HG02840 (cell line): ENCODE data around the gene MOV10L1.
"Not testable (repeated sequence)": the region's sequence is repeated elsewhere in the genome, so short reads cannot be mapped to it uniquely, and the experiment has no call there.

Experiments
- ATAC-seq: cut with Tn5 transposase; IDR thresholded peaks from one replicate; pipeline ENCODE4 v1.9.1; 2021; ENCODE audit warnings: mild to moderate bottlenecking, moderate library complexity, moderate number of reproducible peaks; ENCODE audit not compliant: unreplicated experiment, low FRiP score

The MOV10L1 gene

DNA sequence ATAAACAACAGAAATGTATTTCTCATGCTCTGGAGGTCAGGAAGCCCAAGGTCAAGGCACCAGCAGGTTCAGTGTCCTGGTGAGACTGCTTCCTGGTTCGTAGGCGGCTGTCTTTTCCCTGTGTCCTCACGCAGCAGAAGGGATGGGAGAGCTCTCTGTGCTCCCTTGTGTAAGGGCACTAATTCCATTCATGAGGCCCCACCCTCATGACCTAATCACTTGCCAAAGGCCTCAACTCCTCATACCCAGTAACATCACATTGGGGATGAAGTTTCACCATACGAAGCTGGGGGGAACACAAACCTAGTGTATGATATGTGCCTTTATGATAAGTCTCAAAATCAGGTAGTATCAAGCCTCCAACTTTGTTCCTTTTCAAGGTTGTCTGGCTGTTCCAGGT, 42.1 kb downstream of the MOV10L1 start:
- ATAC-seq, result no peak

DNA sequence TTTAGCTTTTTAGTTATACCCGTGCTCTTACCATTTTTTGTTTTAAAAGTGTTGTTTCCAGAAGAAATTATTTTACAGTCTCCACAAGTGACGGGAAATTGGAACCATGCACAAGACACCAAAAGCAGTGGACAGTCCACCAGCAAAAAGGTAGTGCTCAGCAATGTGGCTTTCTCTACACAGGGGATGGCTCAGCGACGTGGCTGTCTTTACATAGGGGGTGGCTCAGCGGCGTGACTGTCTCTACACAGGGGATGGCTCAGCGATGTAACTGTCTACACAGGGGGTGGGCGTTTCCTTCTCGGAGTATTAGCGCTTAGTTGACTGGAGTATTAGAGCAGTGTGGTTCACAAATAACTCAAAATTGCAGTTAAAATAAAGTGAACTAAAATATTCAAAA, 44.7 kb downstream of the MOV10L1 start:
- no peak for ATAC-seq

DNA sequence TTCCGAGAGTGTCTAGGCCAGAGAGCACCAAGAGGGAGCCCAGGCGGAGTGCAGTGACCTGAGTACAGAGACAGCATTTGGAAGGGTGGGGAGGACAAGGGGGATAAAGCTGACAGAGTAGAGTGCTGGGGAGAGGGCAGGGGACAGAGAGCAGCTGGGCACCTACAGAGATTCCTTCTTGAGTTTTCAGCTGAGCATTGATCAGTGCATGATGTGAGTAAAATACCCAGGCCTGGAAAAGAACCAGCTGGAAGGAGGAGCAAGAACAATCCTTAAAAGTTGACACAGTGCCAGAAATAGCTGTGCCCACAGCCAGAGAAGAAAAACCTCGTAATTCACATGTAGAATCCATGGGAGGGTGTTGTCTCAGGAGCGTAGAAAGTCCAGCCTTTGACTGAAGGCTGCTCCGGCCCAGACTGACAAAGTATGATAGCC, 46.8 kb downstream of the MOV10L1 start:
- no peak for ATAC-seq

DNA sequence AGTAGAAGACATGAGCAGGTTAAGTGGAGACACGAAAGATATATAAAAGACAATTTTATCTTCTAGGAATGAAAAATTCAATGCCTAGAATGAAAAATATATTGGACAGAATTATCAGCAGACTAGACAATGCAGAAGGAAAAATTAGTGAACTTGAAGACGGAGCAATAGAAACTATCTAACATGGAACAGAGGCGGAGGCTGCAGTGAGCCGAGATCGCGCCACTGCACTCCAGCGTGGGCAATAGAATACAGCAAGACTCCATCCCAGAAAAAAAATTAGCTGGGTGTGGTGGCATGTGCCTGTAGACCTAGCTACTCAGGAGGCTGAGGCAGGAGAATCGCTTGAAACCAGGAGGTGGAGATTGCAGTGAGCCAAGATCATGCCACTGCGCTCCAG, 47.5 kb downstream of the MOV10L1 start:
- ATAC-seq, result not testable (repeated sequence)

DNA sequence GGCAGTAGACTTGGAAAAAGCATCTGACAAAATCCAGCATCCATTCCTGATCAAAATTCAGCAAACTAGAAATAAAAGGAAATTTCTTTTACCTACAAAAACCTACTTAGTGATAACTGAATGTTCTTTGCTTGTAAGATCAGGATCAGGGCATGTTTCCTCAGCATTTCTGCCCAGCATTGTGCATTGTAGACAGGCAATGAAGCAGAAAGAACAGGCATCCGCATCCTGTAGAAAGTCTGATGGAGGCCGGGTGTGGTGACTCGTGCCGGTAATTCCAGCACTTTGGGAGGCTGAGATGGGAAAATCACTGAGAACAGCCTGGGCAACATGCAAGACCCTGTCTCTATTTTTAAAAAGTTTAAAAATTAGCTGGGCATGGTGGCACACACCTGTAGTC, 48.2 kb downstream of the MOV10L1 start:
- no peak for ATAC-seq

DNA sequence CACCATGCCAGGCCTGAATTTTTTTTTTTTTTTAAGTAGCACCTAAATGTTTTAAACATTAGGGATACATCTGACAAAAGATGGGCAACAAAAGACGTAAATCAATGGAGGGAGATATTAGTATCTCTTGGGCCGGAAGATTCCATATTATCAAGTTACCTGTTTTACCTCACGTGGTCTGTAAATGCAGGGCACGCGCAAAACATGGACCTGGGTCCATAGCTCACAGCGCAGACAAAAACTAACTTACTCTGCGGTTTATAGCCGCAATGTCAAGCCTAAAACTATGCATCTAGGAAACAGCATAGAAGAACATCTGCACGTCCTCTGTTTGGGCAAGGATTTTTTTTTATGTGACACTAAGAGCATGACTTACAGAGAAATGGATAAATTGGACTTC, 49.2 kb downstream of the MOV10L1 start:
- ATAC-seq, result no peak

DNA sequence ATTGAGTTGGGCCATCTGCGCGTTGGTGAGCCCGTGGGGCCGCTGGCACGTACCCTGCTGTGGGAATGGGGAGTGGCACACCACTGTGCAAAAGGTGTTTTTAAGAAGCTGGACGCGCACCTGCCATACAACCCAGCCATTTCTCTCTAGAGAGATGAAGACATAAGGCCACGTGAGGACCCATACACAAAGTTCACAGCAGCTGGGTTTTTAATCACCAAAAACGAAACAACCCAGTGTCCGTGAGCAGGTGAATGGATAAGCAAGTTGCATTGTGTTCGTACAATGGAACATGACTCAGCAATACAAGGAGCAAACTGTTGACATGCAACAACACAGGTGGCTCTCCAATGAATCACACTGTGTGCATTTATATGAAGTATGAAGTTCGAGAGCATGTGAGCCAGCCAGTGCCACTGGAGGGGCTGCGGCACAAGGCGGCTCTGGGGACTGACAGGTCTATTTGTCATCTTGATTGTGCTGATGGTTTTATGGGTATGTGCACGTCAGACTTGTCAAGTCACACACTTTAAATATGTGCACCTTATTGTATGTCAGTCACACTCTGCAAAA, 50.1 kb downstream of the MOV10L1 start:
- no peak for ATAC-seq

DNA sequence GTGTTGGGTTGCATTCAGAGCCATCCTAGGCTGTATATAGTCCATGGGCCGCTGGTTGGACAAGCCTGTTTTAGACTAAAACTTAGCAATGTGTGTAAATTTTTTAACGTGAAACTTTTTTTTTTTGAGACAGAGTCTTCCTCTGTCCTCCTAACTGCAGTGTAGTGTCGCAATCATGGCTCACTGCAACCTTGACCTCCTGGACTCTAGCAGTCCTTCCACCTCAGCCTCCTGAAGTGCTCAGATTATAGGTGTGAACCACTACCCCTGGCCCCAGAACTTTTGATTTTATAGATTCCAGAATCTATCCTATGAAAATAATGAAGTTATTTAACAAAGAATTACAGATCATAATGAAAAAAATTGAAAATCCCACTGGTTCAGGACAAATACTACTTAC, 50.8 kb downstream of the MOV10L1 start:
- ATAC-seq, result no peak

DNA sequence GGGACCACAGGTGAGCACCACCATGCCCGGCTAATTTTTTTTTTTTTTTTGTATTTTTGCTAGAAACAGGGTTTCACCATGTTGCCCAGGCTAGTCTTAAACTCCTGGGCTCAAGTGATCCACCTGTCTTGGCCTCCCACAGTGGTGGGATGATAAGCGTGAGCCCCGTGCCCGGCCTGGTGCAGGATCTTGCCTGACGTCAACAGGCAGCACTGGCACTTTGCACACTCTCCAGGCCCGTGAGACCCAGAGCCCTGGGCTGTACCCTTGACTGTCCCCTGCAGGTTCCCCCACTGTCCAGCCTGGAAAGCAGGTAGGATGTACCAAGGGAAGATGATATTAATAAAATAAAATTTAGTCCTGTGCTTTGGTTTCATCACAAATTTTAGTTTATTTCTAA, 51.7 kb downstream of the MOV10L1 start:
- ATAC-seq, result no peak

DNA sequence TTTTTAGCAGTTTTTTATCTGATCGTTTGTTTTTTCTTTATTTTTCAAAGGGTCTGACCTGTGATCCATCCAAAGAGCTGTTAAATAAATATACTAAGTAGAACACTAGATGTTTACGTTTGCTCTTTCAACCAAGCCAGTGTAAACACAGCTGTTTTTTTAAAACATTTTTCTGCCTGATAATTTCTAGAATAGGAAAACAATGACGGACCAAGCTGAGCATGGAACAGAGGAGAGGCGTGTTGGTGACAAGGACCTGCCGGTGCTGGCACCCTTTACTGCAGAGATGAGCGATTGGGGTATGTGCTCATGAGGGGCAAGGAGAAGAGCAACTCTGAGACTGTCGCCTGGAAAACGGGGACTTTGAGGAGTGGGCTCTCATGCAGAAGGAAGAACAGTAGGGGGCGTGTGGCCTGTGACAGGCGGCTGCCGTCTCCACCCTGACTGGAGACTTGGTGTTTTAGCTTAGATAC, 52.1 kb downstream of the MOV10L1 start:
- no peak for ATAC-seq

DNA sequence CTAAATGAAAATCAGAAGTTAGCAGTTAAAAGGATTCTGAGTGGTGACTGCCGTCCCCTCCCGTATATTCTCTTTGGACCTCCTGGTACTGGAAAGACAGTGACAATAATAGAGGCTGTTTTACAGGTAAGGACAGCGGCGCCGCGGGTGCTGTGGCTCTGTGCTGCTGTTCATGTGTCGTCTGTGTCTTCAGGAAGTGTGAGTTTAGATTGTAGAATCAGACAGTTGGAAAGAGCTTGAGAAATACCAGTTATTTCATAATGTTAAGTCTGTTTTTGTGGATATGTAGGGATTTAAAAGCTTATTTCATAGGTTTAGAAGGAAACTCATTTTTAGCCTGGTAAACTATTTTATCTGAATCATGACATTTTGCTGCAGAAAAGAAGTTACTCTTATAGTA, 53.3 kb downstream of the MOV10L1 start:
- no peak for ATAC-seq

DNA sequence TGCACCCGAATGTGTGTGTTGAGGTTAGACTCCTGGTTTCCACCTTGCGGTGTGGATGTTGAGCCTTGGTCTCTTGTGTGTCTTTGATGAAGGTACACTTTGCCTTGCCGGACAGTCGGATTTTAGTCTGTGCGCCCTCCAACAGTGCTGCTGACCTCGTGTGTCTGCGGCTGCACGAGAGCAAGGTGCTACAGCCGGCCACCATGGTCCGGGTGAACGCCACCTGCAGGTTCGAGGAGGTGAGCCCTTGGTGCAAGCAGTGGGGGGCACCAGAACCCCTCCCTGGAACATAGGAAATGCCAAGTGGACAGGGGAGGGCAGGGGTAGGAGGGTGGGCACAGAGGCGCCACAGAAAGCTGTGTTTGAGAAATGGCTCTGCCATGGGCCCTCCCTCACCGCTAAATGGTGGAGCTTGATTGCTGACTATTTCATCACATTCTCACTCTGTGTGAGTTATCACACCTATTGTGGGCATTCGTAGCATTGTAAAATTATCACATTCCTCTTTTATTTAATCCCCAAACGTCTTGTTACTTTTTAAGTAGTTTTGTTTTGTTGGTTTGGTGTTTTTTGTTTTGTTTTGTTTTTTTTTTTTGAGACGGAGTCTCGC, 54.3 kb downstream of the MOV10L1 start:
- no peak for ATAC-seq

DNA sequence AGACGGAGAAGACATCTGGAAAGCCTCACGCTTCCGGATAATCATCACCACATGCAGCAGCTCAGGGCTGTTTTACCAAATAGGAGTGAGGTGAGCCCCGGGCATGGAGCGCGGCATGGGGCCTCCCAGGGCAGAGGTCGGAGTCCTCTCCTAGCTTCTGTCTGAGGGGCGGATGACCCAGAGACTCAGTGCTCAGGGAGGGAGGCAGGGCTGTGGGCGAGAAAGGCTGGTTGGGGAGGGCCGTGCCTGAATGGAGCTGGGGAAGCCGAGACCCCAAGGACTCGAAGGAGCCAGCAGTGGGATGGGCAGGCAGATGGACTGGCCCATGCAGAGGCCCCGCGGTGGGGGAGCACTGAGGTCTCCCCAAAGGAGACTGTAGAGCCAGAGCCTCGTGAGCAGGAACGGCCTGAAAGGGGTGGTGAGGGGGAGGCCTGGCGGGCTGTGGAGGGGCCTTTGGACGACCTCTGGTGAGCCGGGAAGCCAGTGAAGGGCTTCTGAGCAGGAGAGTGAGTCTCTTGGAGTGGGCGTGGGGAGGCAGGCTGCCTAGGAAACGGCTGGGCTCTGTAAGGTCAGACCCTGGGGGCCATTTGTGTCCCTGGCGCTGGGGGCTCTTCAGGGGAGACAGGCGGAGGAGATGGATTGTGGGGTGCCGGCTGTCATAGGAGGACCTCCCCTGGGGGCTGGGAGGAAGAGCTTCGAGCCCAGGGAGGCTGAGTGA, 56.1 kb downstream of the MOV10L1 start:
- ATAC-seq, result no peak

DNA sequence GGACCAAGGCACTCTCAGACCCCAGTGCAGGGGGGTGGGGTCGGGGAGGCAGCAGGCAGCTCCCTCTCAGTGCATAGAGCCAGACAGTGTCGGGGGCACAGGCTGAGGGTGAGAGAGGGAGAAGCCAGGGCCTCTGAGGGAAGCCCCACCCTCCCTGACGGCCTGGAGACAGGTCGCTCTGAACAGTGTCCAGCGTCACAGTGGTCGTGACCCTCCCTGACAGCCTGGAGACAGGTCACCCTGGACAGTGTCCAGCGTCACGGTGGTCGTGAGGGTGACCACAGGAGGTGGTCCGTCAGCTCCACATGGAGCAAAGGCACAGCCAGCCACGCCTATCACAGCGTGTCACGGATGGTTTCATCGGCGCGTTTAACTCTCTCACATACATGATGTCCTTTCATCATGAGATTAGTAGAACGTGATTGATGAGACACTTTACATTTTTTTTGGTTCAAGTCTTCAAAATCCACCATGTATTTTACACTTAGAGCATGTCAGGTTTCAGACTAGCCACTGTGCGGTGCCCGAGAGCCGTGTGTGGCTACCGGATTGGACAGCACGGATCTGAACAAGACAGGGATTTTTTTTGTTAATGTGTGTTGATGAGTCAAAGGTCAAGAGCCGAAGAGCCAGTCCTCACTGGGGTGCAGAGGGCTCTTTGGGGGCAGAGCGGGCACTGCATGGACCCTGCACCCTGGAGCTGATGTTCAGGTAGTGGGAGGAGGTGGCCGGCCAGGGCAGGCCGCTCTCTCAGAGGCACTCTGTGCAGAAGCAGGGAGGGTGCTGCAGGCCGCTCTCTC, 56.8 kb downstream of the MOV10L1 start:
- no peak for ATAC-seq

DNA sequence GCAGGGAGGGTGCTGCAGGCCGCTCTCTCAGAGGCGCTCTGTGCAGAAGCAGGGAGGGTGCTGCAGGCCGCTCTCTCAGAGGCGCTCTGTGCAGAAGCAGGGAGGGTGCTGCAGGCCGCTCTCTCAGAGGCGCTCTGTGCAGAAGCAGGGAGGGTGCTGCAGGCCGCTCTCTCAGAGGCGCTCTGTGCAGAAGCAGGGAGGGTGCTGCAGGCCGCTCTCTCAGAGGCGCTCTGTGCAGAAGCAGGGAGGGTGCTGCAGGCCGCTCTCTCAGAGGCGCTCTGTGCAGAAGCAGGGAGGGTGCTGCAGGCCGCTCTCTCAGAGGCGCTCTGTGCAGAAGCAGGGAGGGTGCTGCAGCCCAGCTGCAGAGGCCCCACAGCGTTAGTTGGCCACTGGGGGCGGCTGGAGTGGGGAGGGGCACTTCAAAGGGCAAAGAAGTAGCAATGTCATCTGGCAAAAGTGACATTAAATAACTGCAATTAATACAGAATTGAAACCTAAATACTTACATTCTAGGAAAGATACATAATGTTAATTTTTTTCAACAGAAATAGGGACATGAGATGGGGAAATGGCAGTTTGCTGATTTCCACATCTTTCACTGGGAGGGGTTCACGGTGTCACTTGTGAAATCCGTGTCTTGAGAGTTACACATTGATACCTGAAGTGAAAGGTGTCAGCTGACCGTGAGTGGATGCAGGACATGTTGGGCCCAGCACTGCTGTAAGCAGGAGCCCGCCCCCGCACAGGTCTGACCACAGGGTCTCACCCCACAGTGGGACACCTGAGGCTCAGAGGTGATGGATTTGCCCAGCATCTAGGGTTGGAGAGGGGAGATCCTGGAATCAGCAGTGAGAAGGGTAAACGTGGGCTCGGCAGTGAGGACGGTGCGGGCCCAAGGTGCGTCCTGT, 57.7 kb downstream of the MOV10L1 start:
- not testable (repeated sequence) for ATAC-seq

DNA sequence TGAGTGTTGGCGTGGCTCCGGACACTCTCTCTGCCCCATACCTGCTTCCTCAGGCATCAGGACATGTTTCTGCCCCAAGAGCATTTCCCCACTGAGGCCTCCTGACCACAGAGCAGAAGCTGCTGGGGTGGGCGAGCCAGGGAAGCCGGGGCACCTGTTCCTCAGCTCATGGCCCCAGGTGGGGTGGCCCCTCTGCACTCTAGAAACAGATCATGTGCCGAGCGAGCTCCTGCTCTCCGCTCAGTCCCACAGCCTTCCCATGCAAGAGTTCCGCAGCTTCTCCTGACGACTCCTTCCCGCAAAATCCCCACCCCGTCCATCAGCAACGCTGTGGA, 58.3 kb downstream of the MOV10L1 start:
- ATAC-seq, result no peak

DNA sequence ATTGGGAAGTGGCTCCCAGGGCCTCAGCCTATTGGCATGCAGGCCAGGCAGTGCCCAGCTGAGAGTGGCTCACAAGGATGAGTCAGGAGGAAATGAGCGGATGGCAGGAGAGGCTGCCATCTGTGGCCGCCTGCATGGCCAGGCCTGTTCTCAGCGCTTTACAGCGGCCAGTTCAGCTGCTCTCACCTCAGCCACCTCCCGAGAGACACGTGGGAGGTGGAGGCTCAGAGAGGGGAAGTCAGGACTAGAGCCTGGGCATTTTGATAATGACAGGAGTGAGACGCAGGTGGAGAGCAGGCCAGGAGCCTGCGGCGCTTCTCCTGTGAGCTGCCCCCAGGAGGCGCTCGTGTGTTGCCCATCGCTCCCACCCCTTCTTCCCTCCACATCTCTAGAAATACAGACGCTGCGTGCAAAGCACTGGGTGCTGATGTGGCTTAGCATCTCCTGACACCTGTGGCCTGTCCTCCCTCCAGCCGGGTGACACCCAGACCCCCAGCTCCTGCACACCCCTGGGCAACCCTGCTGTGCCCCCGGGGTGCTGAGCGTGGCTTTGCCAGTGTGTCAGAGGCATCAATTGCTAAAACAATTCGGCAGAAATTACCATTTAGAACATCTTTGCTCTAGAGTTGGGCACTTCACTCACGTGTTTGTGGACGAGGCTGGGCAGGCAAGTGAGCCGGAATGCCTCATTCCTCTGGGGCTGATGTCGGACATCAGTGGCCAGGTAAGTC, 59.4 kb downstream of the MOV10L1 start:
- ATAC-seq, result no peak

DNA sequence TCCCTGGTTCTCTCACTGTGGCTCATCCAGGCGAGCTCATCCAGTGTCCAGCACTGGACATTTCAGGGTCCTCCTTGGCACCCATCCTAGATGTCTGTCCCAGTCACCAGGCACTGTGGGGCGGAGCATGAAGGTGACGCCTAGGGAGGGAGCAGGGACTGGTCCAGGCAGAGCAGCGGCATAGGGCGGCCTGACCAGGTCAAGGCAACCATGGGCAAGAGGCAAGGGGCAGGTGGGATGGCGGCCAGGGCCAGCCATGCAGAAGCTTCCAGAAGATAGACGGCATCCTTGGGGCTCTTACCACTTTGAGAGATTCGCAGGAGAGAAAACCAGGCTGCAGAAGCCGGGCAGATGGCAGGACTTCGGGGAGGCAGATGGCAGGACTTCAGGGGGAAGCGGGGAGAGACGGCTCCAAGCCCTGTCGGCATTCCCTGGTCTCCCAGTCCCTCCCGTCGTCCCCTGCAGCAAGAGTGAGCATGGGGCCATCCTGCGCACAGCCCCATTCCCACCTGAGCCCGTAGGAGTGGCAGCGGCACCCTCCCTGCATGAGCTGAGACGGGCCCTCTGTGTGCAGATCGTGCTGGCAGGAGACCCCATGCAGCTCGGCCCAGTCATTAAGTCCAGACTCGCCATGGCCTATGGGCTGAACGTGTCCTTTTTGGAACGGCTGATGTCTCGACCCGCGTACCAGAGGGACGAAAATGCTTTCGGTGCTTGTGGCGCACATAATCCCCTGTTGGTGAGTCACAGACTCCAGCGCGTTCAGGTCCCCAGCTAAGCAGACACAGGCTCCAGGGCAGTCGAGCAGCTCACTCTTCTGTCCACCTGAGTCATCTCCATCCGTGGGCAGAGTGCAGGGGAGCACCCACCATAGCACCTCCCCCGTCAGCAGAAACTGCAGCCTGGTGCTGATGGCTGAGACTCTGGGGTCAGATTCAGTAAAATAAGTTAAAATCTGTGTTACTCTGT, 60.6 kb downstream of the MOV10L1 start:
- ATAC-seq, result no peak
